Neural cell (in vitro differentiated cells): Measurements from ENCODE around the gene TENT5C. TPM values are rescaled to one million over a fixed set of nuclear protein-coding genes. Genes with fewer than 3 reads are reported as not detected.

Experiments used
- H2AFZ ChIP-seq: fragments of 200-600, 300-800 bp; sonication (generic), shearing (Covaris generic); 2 replicates; pipeline ENCODE4 v1.6.0; 2014; ENCODE audit warnings: low read depth, mild to moderate bottlenecking, antibody characterized with exemption, low read length, moderate library complexity
- H3F3A ChIP-seq: fragments of 200-600 bp; shearing (Covaris generic); 2 replicates; pipeline ENCODE4 v1.6.1; 2016; ENCODE audit warnings: mild to moderate bottlenecking, moderate library complexity, mixed read lengths, antibody characterized with exemption, low read length; ENCODE audit not compliant: insufficient read depth, poor library complexity, severe bottlenecking
- H3K27ac ChIP-seq: fragments of 200-600, 300-800 bp; sonication (generic), shearing (Covaris generic); 2 replicates; pipeline ENCODE4 v1.5.1; 2014; ENCODE audit warnings: mild to moderate bottlenecking, low read length, moderate library complexity
- H3K27me3 ChIP-seq: fragments of 300-800, 200-600 bp; sonication (generic), shearing (Covaris generic); 2 replicates; pipeline ENCODE4 v1.6.0; 2014; ENCODE audit warnings: mild to moderate bottlenecking, low read depth, low read length, moderate library complexity; ENCODE audit not compliant: insufficient read depth
- H3K36me3 ChIP-seq: fragments of 300-800, 200-600 bp; sonication (generic), shearing (Covaris generic); 2 replicates; pipeline ENCODE4 v1.5.1; 2014; ENCODE audit warnings: mild to moderate bottlenecking, antibody characterized with exemption, low read length, moderate library complexity; ENCODE audit not compliant: insufficient read depth
- H3K4me2 ChIP-seq: fragments of 300-800, 200-600 bp; sonication (generic), shearing (Covaris generic); 2 replicates; pipeline ENCODE4 v1.6.0; 2014; ENCODE audit warnings: mild to moderate bottlenecking, low read length
- H3K4me3 ChIP-seq: fragments of 300-800, 200-600 bp; sonication (generic), shearing (Covaris generic); 2 replicates; pipeline ENCODE4 v1.5.1; 2014; ENCODE audit warnings: mild to moderate bottlenecking, low read length, moderate library complexity
- H3K79me2 ChIP-seq: fragments of 200-600 bp; shearing (Covaris generic); replicated peaks from 2 replicates; pipeline ENCODE4 v1.6.0; 2014; ENCODE audit warnings: mild to moderate bottlenecking, low read length, moderate library complexity; ENCODE audit not compliant: insufficient read depth
- H3K9ac ChIP-seq: fragments of 300-800, 200-600 bp; sonication (generic), shearing (Covaris generic); 2 replicates; pipeline ENCODE4 v1.6.1; 2016; ENCODE audit warnings: mild to moderate bottlenecking, low read length, mixed read lengths
- H3K9me2 ChIP-seq: fragments of 200-600 bp; shearing (Covaris generic); 2 replicates; pipeline ENCODE4 v1.6.1; 2016; ENCODE audit warnings: mild to moderate bottlenecking, low read length, mixed read lengths; ENCODE audit not compliant: insufficient read depth
- H3K9me3 ChIP-seq: fragments of 200-600, 300-800 bp; sonication (generic), shearing (Covaris generic); 2 replicates; pipeline ENCODE4 v1.6.1; 2016; ENCODE audit warnings: mild to moderate bottlenecking, mixed run types, low read length, moderate library complexity, mixed read lengths
- H4K20me1 ChIP-seq: fragments of 200-600 bp; shearing (Covaris generic); 2 replicates; pipeline ENCODE4 v1.6.1; 2016; ENCODE audit warnings: mild to moderate bottlenecking, mixed run types; ENCODE audit not compliant: insufficient read depth
- CTCF ChIP-seq: fragments of 450-650 bp; IDR thresholded peaks from 2 replicates; pipeline ENCODE4 v1.5.1; 2014; ENCODE audit warnings: antibody characterized with exemption, mild to moderate bottlenecking, moderate library complexity; ENCODE audit not compliant: poor library complexity, severe bottlenecking
- EP300 ChIP-seq: fragments of 450-650 bp; conservative IDR thresholded peaks from 2 replicates; pipeline ENCODE4 v1.6.1; 2014; ENCODE audit warnings: antibody characterized with exemption, mild to moderate bottlenecking, moderate library complexity; ENCODE audit not compliant: poor library complexity, severe bottlenecking
- EZH2 ChIP-seq: fragments of 200-600, 300-800 bp; shearing (Covaris generic), sonication (generic); IDR thresholded peaks from 2 replicates; pipeline ENCODE4 v1.6.1; 2014; ENCODE audit warnings: antibody characterized with exemption, low read length, borderline replicate concordance, mild to moderate bottlenecking; ENCODE audit not compliant: insufficient read depth, poor library complexity, severe bottlenecking
- MXI1 ChIP-seq: fragments of 450-650 bp; conservative IDR thresholded peaks from 2 replicates; pipeline ENCODE4 v1.6.1; 2014; ENCODE audit warnings: antibody characterized with exemption, mild to moderate bottlenecking; ENCODE audit not compliant: poor library complexity, severe bottlenecking
- POLR2AphosphoS5 ChIP-seq: IDR thresholded peaks from 2 replicates; pipeline ENCODE4 v1.6.1; 2012
- RAD21 ChIP-seq: fragments of 450-650 bp; conservative IDR thresholded peaks from 2 replicates; pipeline ENCODE4 v1.6.1; 2014; ENCODE audit warnings: antibody characterized with exemption, mild to moderate bottlenecking, moderate library complexity
- REST ChIP-seq: IDR thresholded peaks from 2 replicates; pipeline ENCODE4 v1.6.1; 2012; ENCODE audit warnings: borderline replicate concordance
- SMC3 ChIP-seq: fragments of 450-650 bp; conservative IDR thresholded peaks from 2 replicates; pipeline ENCODE4 v1.6.1; 2014; ENCODE audit warnings: antibody characterized with exemption, mild to moderate bottlenecking, moderate library complexity; ENCODE audit not compliant: poor library complexity
- TAF1 ChIP-seq: IDR thresholded peaks from 2 replicates; pipeline ENCODE4 v1.6.1; 2012; ENCODE audit warnings: low read depth
- polyA plus RNA-seq: library from polyadenylated mRNA; depleted of rRNA; stranded (reverse); fragments of >200 nt; gene quantifications from 2 replicates; pipeline ENCODE4 v1.2.3, GENCODE V29; 2014

TENT5C gene
- polyA plus RNA-seq, 1 donor from 2014 or later: 0.05 TPM

GRCh38 chr1:117634631-117635030, 28.8 kb downstream of the TENT5C start:
- Histone ChIP-seq H3K9ac (no peak overlapping the region), H3K27me3 (no peaks in the 10 kb centered on the region), H3K9me3 (no peaks in the 10 kb centered on the region), H4K20me1 (no peaks in the 10 kb centered on the region), H3K9me2 (no peaks in the 10 kb centered on the region), H3K79me2 (no peaks in the 10 kb centered on the region), H2AFZ (no peak overlapping the region), H3K27ac (no peak overlapping the region), H3F3A (no peaks in the 10 kb centered on the region), H3K4me2 (no peak overlapping the region), H3K4me3 (no peak overlapping the region), H3K36me3 (no peaks in the 10 kb centered on the region)
- TF ChIP-seq POLR2AphosphoS5 (no peak), SMC3 (no peak), CTCF (no peak), EZH2 (no peak), EP300 (no peak), TAF1 (no peak), MXI1 (no peak), REST (no peak), RAD21 (no peak)

GRCh38 chr1:117635805-117636204, 30.0 kb downstream of the TENT5C start:
- Histone ChIP-seq H3K4me2 (no peak overlapping the region), H3F3A (no peaks in the 10 kb centered on the region), H3K9me2 (no peaks in the 10 kb centered on the region), H3K4me3 (no peak overlapping the region), H3K27me3 (no peaks in the 10 kb centered on the region), H3K9me3 (no peaks in the 10 kb centered on the region), H3K9ac (no peak overlapping the region), H2AFZ (no peak overlapping the region), H3K36me3 (no peaks in the 10 kb centered on the region), H3K79me2 (no peaks in the 10 kb centered on the region), H4K20me1 (no peaks in the 10 kb centered on the region), H3K27ac (no peak overlapping the region)
- TF ChIP-seq REST (no peak), POLR2AphosphoS5 (no peak), MXI1 (no peak), EP300 (no peak)
